Measurements from ENCODE around the gene ZNF513.

The ZNF513 gene

DNA sequence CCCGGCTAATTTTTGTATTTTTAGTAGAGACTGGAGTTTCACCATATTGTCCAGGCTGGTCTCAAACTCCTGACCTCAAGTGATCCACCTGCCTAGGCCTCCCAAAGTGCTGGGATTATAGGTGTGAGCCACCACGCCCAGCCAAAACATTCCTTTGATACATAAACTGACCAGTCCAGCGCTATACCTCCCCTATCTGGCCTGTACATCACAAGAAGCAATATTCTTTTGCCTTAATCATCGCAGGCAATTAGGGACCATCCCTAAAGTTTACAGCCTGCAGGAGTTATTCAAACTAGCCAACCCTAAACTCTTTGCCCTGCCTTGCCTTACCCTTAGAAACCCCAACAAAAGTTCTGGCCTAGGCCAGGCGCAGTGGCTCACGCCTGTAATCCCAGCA, 35.6 kb upstream of the ZNF513 start:
- TF ChIP-seq POLR2AphosphoS5 (IDR thresholded peaks at IDR 0.05; ENCODE audit: borderline replicate concordance, low read depth, low read length) (no peak), FOXP2 (optimal IDR thresholded peaks at IDR 0.05; ENCODE audit: control extremely low read depth, extremely low read length, insufficient read depth) (no peak), EZH2 (IDR thresholded peaks at IDR 0.05) (no peak)
- no peaks in the 10 kb centered on the region for H3K9me3 ChIP-seq (ENCODE audit: low read depth, low read length)
- H3K27ac ChIP-seq: no peak overlapping the region
- no peak overlapping the region for H3K4me3 ChIP-seq
- H3K9ac ChIP-seq (ENCODE audit: insufficient read length): no peak overlapping the region
- no peak for DNase-seq (ENCODE audit: low read depth, low spot score)
- H3K36me3 ChIP-seq (ENCODE audit: insufficient read depth, low read length): no peaks in the 10 kb centered on the region

DNA sequence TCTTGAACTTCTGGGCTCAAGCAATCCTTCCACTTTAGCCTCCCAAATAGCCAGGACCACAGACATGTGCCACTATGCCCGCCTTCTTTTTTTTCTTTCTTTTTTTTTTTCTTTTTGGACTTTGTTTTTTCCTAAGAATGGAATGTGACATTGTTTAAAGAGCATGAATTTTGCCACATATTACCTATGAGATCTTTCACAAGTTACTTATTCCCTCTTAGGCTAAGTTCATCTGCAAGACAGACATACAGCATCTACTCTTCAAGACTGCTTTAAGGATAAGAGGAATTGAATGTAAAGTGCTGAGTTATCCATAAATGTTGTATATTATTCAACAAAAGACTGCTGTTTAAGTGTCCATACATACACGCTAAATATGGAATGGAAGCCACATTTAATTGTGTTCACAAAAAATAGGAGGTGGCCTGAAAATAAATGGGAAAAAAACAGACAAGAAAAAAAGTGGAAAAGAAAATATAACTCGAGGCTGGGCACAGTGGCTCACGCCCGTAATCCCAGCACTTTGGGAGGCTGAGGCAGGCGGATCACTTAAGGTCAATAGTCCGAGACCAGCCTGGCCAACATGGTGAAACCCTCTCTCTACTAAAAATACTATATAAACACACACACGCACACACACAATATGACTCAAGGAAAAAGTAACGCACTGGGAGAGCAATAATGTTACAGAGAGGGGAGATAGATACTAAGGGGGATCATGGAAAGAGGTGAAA, 32.1 kb upstream of the ZNF513 start:
- Histone ChIP-seq H3K9me3 (ENCODE audit: low read depth, low read length) (no peaks in the 10 kb centered on the region), H3K36me3 (ENCODE audit: insufficient read depth, low read length) (peaks cover 1% of the 10 kb centered on the region; the same call in 1 of the 2 replicates), H3K4me3 (no peak overlapping the region), H3K27ac (no peak overlapping the region), H3K9ac (ENCODE audit: insufficient read length) (no peak overlapping the region)
- TF ChIP-seq POLR2AphosphoS5 (IDR thresholded peaks at IDR 0.05; ENCODE audit: borderline replicate concordance, low read depth, low read length) (no peak), EZH2 (IDR thresholded peaks at IDR 0.05) (no peak), FOXP2 (optimal IDR thresholded peaks at IDR 0.05; ENCODE audit: control extremely low read depth, extremely low read length, insufficient read depth) (no peak)
- no peak for DNase-seq (ENCODE audit: low read depth, low spot score)

GRCh38 chr2:27409321-27410073, 29.0 kb upstream of the ZNF513 start, which contains the start of gene PPM1G:
PPM1G (minus strand) TSS chr2:27409591; CDS start chr2:27409422, 169 bp downstream.
- Histone ChIP-seq H3K9me3 (ENCODE audit: low read depth, low read length) (no peaks in the 10 kb centered on the region), H3K9ac (ENCODE audit: insufficient read length) (peak within 1 kb of the TSS; percentile 93), H3K27ac (peak within 1 kb of the TSS; percentile 86), H3K4me3 (peak within 1 kb of the TSS; percentile 94), H3K36me3 (ENCODE audit: insufficient read depth, low read length) (peaks cover 11% of the 10 kb centered on the region)
- DNase-seq (ENCODE audit: low read depth, low spot score): no peak
- TF ChIP-seq FOXP2 (optimal IDR thresholded peaks at IDR 0.05; ENCODE audit: control extremely low read depth, extremely low read length, insufficient read depth): no peak
- TF ChIP-seq POLR2AphosphoS5 (IDR thresholded peaks at IDR 0.05; ENCODE audit: borderline replicate concordance, low read depth, low read length): peak; percentile 97

DNA sequence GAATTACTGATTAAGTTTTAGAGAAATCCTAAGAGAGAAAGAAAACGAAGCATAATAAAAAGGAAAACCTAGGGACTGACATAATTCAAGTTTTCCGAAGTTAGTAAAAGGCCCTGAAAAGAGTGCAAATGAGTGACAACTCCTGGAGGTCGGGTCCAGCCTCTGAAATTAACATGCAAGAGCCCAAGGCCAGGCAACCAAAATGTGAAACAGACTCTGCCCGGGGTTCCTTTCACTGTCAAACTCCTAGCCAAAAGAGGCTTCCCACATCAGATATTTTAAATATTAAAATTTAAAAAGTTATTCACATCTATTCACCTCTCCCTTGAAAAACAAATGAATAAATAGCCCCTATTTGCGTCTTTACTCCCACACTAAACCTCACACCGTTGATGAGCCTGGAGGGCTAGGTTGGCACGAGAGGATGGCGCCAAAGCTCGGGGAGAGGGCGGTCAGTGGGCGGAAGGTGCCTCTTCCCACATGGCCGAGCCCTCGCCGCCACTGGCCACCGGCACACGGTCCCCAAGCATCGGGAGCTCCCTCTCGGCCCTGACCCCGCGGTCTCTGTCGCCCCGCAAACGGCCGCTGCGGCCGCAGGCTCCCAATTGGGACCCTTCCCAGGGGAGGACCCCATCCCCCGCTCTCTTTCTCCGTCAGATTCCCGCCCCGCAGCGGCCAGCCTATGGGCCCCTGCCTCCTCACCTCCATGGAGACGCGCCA, 28.2 kb upstream of the ZNF513 start:
- TF ChIP-seq FOXP2 (optimal IDR thresholded peaks at IDR 0.05; ENCODE audit: control extremely low read depth, extremely low read length, insufficient read depth): no peak
- no peak for TF ChIP-seq POLR2AphosphoS5 (IDR thresholded peaks at IDR 0.05; ENCODE audit: borderline replicate concordance, low read depth, low read length)
- no peak for TF ChIP-seq EZH2 (IDR thresholded peaks at IDR 0.05)
- H3K36me3 ChIP-seq (ENCODE audit: insufficient read depth, low read length): peaks cover 11% of the 10 kb centered on the region
- no peaks in the 10 kb centered on the region for H3K9me3 ChIP-seq (ENCODE audit: low read depth, low read length)
- no peak overlapping the region for H3K27ac ChIP-seq
- peak overlapping the region; percentile 86 for H3K9ac ChIP-seq (ENCODE audit: insufficient read length)
- no peak for DNase-seq (ENCODE audit: low read depth, low spot score)
- H3K4me3 ChIP-seq: peak overlapping the region; percentile 94

GRCh38 chr2:27407798-27408491, 27.4 kb upstream of the ZNF513 start:
- TF ChIP-seq POLR2AphosphoS5 (IDR thresholded peaks at IDR 0.05; ENCODE audit: borderline replicate concordance, low read depth, low read length) (no peak), FOXP2 (optimal IDR thresholded peaks at IDR 0.05; ENCODE audit: control extremely low read depth, extremely low read length, insufficient read depth) (no peak), EZH2 (IDR thresholded peaks at IDR 0.05) (no peak)
- Histone ChIP-seq H3K36me3 (ENCODE audit: insufficient read depth, low read length) (peaks cover 11% of the 10 kb centered on the region), H3K9me3 (ENCODE audit: low read depth, low read length) (no peaks in the 10 kb centered on the region), H3K4me3 (peak overlapping the region; percentile 94), H3K27ac (no peak overlapping the region), H3K9ac (ENCODE audit: insufficient read length) (peak overlapping the region; percentile 86)
- no peak for DNase-seq (ENCODE audit: low read depth, low spot score)

DNA sequence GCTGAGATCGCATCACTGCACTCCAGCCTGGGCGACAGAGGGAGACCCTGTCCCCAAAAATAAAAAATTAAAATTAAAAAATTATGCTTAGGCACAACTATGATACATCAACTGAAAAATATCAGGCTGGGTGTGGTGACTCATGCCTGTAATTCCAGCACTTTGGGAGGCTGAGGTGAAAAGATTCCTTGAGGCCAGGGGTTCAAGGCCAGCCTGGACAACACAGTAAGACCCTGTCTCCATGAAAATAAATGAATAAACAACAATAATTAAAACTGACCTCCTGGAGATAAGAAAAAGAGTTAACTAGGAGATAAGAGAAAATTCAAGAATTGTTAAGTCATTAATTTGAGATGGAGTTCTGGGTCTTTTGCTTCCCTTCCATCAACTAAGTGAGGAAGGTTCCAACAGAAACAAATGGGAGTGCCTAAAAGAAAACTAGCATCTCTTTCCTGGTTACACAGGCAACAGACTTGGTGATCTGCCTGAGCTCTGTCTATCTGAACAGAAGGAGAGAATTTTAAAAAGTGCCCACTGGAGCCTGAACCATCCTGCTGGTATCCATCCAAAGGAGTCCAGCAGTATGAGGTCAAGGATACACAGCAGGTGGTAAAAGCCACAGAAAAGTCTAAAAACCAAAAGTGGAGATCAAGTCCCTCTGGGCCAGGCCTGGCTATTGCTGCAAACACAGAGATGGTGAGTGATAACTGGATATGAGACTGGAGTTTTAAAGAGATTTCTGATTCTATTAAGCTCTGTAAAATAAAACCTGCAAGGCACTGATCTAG, 20.0 kb upstream of the ZNF513 start:
- peak overlapping the region; percentile 46; the same call in 1 of the 2 replicates for H3K27ac ChIP-seq
- H3K4me3 ChIP-seq: no peak overlapping the region
- H3K36me3 ChIP-seq (ENCODE audit: insufficient read depth, low read length): peaks cover 29% of the 10 kb centered on the region
- H3K9me3 ChIP-seq (ENCODE audit: low read depth, low read length): no peaks in the 10 kb centered on the region
- no peak overlapping the region for H3K9ac ChIP-seq (ENCODE audit: insufficient read length)
- no peak for DNase-seq (ENCODE audit: low read depth, low spot score)
- no peak for TF ChIP-seq FOXP2 (optimal IDR thresholded peaks at IDR 0.05; ENCODE audit: control extremely low read depth, extremely low read length, insufficient read depth)

DNA sequence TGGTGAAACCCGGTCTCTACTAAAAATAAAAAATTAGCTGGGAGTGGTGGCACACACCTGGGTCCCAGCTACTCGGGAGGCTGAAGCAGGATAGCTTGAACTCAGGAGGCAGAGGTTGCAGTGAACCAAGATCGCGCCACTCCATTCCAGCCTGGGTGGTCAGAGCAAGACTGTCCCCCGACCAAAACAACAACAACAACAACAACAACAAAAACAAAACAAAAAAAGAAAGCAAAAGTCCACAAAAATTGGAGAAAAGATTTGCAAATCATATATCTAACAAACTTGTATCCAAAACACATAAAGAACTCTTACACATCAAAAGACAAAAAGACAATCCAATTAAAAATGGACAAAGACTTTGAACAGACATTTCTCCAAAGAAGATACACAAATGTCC, 18.4 kb upstream of the ZNF513 start:
- H3K9ac ChIP-seq (ENCODE audit: insufficient read length): no peak overlapping the region

More for the DNA sequence above, 18.4 kb upstream of the ZNF513 start:
- TF ChIP-seq EZH2 (IDR thresholded peaks at IDR 0.05): no peak
- DNase-seq (ENCODE audit: low read depth, low spot score): no peak
- peaks cover 24% of the 10 kb centered on the region for H3K36me3 ChIP-seq (ENCODE audit: insufficient read depth, low read length)
- H3K9me3 ChIP-seq (ENCODE audit: low read depth, low read length): no peaks in the 10 kb centered on the region
- H3K27ac ChIP-seq: no peak overlapping the region
- no peak overlapping the region for H3K4me3 ChIP-seq
